Activated CD8-positive, alpha-beta T cell treated with anti-CD3 and anti-CD28 coated beads for 36 hours (primary cell): ENCODE data around the gene LRRC39. TPM values are rescaled to one million over a fixed set of nuclear protein-coding genes. Genes with fewer than 3 reads are reported as not detected.

Source experiments
- ATAC-seq: fragments of 200-7000 bp; cut with Tn5 transposase; one replicate; pipeline ENCODE4 v1.10.0; 2021; ENCODE audit warnings: mild to moderate bottlenecking, moderate library complexity
- CTCF ChIA-PET: fragments of 350-600 bp; sonication (Branson Sonifier 250); formaldehyde crosslinking; loops from one replicate; lab custom pipeline; 2021; ENCODE audit warnings: antibody characterized with exemption; lab: Charles Lee
- POLR2A ChIA-PET: fragments of 350-600 bp; sonication (Branson Sonifier 250); formaldehyde crosslinking; loops from one replicate; lab custom pipeline; 2021; ENCODE audit warnings: antibody characterized with exemption; lab: Charles Lee
- DNase-seq: peaks from one replicate; pipeline ENCODE4 v3.0.0-alpha.2; 2020
- H3K27ac Mint-ChIP-seq: one replicate; pipeline ENCODE4 v1.8.0; 2021; ENCODE audit warnings: mild to moderate bottlenecking, mixed read lengths
- H3K27me3 Mint-ChIP-seq: one replicate; pipeline ENCODE4 v1.8.0; 2021; ENCODE audit warnings: mixed read lengths
- H3K36me3 Mint-ChIP-seq: one replicate; pipeline ENCODE4 v1.8.0; 2021; ENCODE audit warnings: low read depth, mixed read lengths
- H3K4me1 Mint-ChIP-seq: one replicate; pipeline ENCODE4 v1.8.0; 2021; ENCODE audit warnings: low read depth, mixed read lengths
- H3K4me3 Mint-ChIP-seq: one replicate; pipeline ENCODE4 v1.8.0; 2021; ENCODE audit warnings: mild to moderate bottlenecking, moderate library complexity, mixed read lengths
- H3K9me3 Mint-ChIP-seq: one replicate; pipeline ENCODE4 v1.8.0; 2021; ENCODE audit warnings: mixed read lengths
- intact Hi-C: fragments of 100-400 bp; cut with micrococcal nuclease; formaldehyde crosslinking; loops from one replicate; pipeline ENCODE4 v1.10.0; 2022
- total RNA-seq, 2 experiments: library from RNA; stranded (reverse); gene quantifications; one replicate each; pipeline ENCODE4 v1.2.3, GENCODE V29; 2021
- TF ChIP-seq, protein P1 (sequence below): fragments of 200-600 bp; IDR thresholded peaks from one replicate; pipeline ENCODE4 v1.8.0; 2022; ENCODE audit warnings: antibody characterized with exemption, mild to moderate bottlenecking

The LRRC39 gene
- total RNA-seq, 2 experiments from 2014 or later, result 0.34 to 0.92 TPM

DNA sequence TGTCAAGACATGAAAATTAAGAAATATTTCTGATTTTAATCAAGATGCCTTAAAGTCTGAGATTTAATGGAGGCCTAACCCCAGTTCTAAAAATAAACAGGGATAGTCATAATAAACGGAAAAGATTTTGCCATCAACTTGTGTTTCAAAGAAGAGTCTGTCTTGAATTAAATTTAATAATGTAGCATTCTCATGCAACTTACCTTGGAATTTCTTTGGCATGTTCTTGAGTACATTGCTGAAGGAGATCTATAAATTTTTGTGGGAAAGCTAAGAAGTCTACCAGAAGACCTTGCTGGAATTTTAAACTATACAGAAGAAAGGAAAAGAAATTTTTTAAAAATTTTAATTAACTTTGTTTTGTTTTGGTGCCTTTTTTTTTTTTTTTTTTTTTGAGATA is 55.9 kb downstream of the LRRC39 start:
- Mint-ChIP-seq H3K4me3 (no peak overlapping the region), H3K4me1 (no peaks in the 10 kb centered on the region), H3K27me3 (no peaks in the 10 kb centered on the region), H3K36me3 (peaks cover 26% of the 10 kb centered on the region), H3K27ac (no peak overlapping the region), H3K9me3 (no peaks in the 10 kb centered on the region)
- CTCF ChIA-PET, result no interaction called here
- POLR2A ChIA-PET, result no interaction called here
- ATAC-seq, result no peak
- TF ChIP-seq, protein P1, sequence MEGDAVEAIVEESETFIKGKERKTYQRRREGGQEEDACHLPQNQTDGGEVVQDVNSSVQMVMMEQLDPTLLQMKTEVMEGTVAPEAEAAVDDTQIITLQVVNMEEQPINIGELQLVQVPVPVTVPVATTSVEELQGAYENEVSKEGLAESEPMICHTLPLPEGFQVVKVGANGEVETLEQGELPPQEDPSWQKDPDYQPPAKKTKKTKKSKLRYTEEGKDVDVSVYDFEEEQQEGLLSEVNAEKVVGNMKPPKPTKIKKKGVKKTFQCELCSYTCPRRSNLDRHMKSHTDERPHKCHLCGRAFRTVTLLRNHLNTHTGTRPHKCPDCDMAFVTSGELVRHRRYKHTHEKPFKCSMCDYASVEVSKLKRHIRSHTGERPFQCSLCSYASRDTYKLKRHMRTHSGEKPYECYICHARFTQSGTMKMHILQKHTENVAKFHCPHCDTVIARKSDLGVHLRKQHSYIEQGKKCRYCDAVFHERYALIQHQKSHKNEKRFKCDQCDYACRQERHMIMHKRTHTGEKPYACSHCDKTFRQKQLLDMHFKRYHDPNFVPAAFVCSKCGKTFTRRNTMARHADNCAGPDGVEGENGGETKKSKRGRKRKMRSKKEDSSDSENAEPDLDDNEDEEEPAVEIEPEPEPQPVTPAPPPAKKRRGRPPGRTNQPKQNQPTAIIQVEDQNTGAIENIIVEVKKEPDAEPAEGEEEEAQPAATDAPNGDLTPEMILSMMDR, result no peak
- intact Hi-C loops, result no loop called here
- no peak for DNase-seq

DNA sequence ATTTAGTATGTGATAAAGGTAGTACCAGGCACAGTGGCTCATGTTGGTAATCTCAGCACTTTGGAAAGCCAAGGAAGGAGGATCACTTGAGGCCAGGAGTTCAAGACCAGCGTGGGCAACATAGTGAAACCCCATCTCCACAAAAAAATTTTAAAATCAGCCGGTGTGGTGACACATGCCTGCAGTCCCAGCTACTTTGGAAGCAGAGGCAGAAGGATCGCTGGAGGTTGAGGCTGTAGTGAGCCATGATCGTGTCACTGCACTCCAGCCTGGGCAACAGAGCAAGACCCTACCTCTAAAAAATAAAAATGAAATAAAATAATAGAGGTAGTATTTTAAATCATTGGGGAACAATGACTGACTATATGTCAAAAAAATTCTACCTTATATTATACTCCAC is 62.5 kb downstream of the LRRC39 start:
- Mint-ChIP-seq H3K4me1 (peaks cover under 1% of the 10 kb centered on the region), H3K4me3 (no peak overlapping the region), H3K9me3 (no peaks in the 10 kb centered on the region), H3K27ac (no peak overlapping the region), H3K36me3 (peaks cover 27% of the 10 kb centered on the region), H3K27me3 (no peaks in the 10 kb centered on the region)
- DNase-seq, result no peak
- intact Hi-C loops, result no loop called here
- ChIA-PET CTCF (no interaction called here), POLR2A (no interaction called here)
- ATAC-seq, result no peak
- TF ChIP-seq, protein P1, result no peak

DNA sequence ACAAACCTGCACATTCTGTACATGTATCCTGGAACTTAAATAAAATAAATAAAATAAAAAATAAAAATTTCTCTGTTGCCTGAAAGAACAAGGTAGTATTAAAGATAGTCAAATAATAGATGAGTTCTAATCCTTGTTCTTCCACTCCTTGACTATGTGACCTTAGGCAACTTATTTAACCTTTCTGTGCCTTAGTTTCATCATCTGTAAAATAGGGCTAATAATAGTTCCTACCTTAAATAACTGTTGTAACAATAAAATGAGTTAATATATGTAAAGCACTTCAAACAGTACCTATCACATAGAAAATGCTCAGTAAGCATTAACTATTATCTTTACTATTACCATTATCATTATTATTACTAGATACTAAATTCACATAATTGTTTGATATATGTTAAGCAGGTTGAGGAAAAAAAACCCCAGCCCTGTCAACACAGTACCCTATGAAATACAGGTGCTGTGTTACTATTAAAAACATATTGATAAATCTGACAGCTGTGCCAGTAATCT is 68.4 kb downstream of the LRRC39 start:
- peaks cover 7% of the 10 kb centered on the region for H3K4me1 Mint-ChIP-seq
- TF ChIP-seq, protein P1, result no peak
- ATAC-seq (no peak), DNase-seq (no peak)
- no peaks in the 10 kb centered on the region for H3K27me3 Mint-ChIP-seq
- H3K36me3 Mint-ChIP-seq, result peaks cover 23% of the 10 kb centered on the region
- H3K4me3 Mint-ChIP-seq, result no peak overlapping the region
- ChIA-PET CTCF (no interaction called here), POLR2A (no interaction called here)
- intact Hi-C loops, result no loop called here
- no peak overlapping the region for H3K27ac Mint-ChIP-seq
- H3K9me3 Mint-ChIP-seq, result no peaks in the 10 kb centered on the region

DNA sequence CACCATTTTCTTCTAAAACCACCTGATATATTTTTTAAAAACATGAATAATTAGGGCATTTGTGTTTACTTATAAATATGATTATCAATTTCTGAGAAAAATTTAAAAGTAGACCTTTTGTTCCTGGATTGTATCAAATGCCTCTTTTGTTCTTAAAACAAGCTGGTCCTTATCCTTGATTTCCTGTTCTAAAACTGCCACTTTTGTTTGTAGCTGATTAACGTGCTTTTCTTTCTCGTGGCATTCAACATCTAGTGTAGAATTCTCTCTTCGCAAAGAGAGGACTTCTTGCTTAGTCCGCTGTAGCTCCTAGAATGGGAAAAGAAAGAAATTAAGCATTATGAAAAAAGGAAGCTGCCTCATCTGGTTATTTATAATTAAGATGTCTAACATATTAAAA is 70.4 kb downstream of the LRRC39 start:
- Mint-ChIP-seq H3K27me3 (no peaks in the 10 kb centered on the region), H3K4me3 (no peak overlapping the region), H3K27ac (no peak overlapping the region), H3K4me1 (peaks cover 7% of the 10 kb centered on the region), H3K36me3 (peaks cover 27% of the 10 kb centered on the region), H3K9me3 (no peaks in the 10 kb centered on the region)
- DNase-seq, result no peak
- CTCF ChIA-PET, result interaction anchor here (1.2 kb wide), 1 partner anchor 482 kb away, joined by 3 read pairs; no protein-coding TSS in a partner anchor
- intact Hi-C loops, result no loop called here
- ATAC-seq, result no peak
- TF ChIP-seq, protein P1, result no peak
- POLR2A ChIA-PET, result no interaction called here

DNA sequence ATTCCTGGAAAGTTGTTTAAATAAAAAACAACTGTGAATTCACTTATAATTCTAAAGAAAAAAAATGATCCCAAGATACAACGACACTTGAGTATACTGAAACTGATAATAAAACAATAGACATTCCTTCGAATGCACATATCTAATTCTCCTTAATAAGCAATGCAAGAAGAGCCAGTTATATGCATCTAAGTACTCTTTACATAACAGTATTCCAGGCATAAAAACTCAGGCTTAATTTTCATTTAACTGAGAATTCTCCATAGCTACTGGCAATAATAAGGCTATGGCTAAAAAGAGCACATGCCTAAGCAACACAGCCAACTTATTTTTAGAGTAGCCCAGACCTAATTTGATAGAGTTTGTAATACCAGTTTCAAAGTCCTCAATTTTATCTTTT is 76.5 kb downstream of the LRRC39 start:
- intact Hi-C loops, result no loop called here
- TF ChIP-seq, protein P1, result no peak
- no peak overlapping the region for H3K27ac Mint-ChIP-seq
- H3K4me1 Mint-ChIP-seq, result no peaks in the 10 kb centered on the region
- DNase-seq, result no peak
- no peak overlapping the region for H3K4me3 Mint-ChIP-seq
- H3K9me3 Mint-ChIP-seq, result no peaks in the 10 kb centered on the region
- no peak for ATAC-seq
- peaks cover 40% of the 10 kb centered on the region for H3K36me3 Mint-ChIP-seq
- ChIA-PET CTCF (no interaction called here), POLR2A (no interaction called here)
- no peaks in the 10 kb centered on the region for H3K27me3 Mint-ChIP-seq
